Measurements from ENCODE around the gene COQ8B. TPM values are rescaled to one million over a fixed set of nuclear protein-coding genes. Genes with fewer than 3 reads are reported as not detected.
"Not testable (repeated sequence)": the region's sequence is repeated elsewhere in the genome, so short reads cannot be mapped to it uniquely, and the experiment has no call there.

COQ8B gene
- total RNA-seq, 4 donors from 2014 or later = 40.2 to 58.7 (median 44.1) TPM

- no peak for DNase-seq (ENCODE audit: low spot score in 2 of 2)
- no peak for TF ChIP-seq CTCF (IDR thresholded peaks at IDR 0.05)
- TF ChIP-seq POLR2A (IDR thresholded peaks at IDR 0.05) = no peak
- H3K4me3 ChIP-seq (ENCODE audit: low read depth, poor library complexity, severe bottlenecking) = no peak overlapping the region
- 78 to 79% methylated on average over 11 of the region's 11 CpGs for WGBS, 2 donors
- intact Hi-C loops (cut with DNase I; ENCODE audit: low total_unique reads) = no loop called here
Observed at GRCh38 chr19:40735013-40735771, 18.5 kb upstream of the COQ8B start.

GRCh38 chr19:40733149-40733548, 16.5 kb upstream of the COQ8B start:
- no peak for DNase-seq (ENCODE audit: low spot score in 2 of 2)
- intact Hi-C loops (cut with DNase I; ENCODE audit: low total_unique reads) = no loop called here
- 95 to 96% methylated on average over 13 of the region's 13 CpGs for WGBS, 2 donors
- no peak overlapping the region for H3K4me3 ChIP-seq (ENCODE audit: low read depth, poor library complexity, severe bottlenecking)
- TF ChIP-seq POLR2A (IDR thresholded peaks at IDR 0.05) (no peak), CTCF (IDR thresholded peaks at IDR 0.05) (no peak)

- H3K4me3 ChIP-seq (ENCODE audit: low read depth, poor library complexity, severe bottlenecking); intact Hi-C loops (cut with DNase I; ENCODE audit: low total_unique reads); DNase-seq (ENCODE audit: low spot score in 2 of 2): not testable (repeated sequence)
- WGBS, 2 donors = 96 to 98% methylated on average over 16 of the region's 16 CpGs
Observed at GRCh38 chr19:40732304-40732703, 15.6 kb upstream of the COQ8B start.

GRCh38 chr19:40730065-40730464, 13.4 kb upstream of the COQ8B start:
- DNase-seq (ENCODE audit: low spot score in 2 of 2); H3K4me3 ChIP-seq (ENCODE audit: low read depth, poor library complexity, severe bottlenecking); intact Hi-C loops (cut with DNase I; ENCODE audit: low total_unique reads): not testable (repeated sequence)
- WGBS, 2 donors = 81 to 89% methylated on average over 5 of the region's 5 CpGs

GRCh38 chr19:40726279-40726678, 9.6 kb upstream of the COQ8B start:
- no peak for TF ChIP-seq POLR2A (IDR thresholded peaks at IDR 0.05)
- TF ChIP-seq CTCF (IDR thresholded peaks at IDR 0.05) = no peak

GRCh38 chr19:40724855-40725254, 8.2 kb upstream of the COQ8B start:
- no peak overlapping the region for H3K4me3 ChIP-seq (ENCODE audit: low read depth, poor library complexity, severe bottlenecking)
- 94% methylated on average over 3 of the region's 3 CpGs for whole genome bisulfite sequencing, 2 donors
- no peak for DNase-seq (ENCODE audit: low spot score in 2 of 2)
- intact Hi-C loops (cut with DNase I; ENCODE audit: low total_unique reads) = no loop called here
- TF ChIP-seq POLR2A (IDR thresholded peaks at IDR 0.05) (no peak), CTCF (IDR thresholded peaks at IDR 0.05) (no peak)

More at GRCh38 chr19:40726279-40726678, 9.6 kb upstream of the COQ8B start:
- no peak overlapping the region for H3K4me3 ChIP-seq (ENCODE audit: low read depth, poor library complexity, severe bottlenecking)
- WGBS, 2 donors = 92 to 97% methylated on average over 4 of the region's 4 CpGs
- intact Hi-C loops (cut with DNase I; ENCODE audit: low total_unique reads) = no loop called here
- no peak for DNase-seq (ENCODE audit: low spot score in 2 of 2)

- WGBS, 2 donors = 95% methylated on average over 4 of the region's 4 CpGs
- DNase-seq (ENCODE audit: low spot score in 2 of 2) = no peak
- intact Hi-C loops (cut with DNase I; ENCODE audit: low total_unique reads) = no loop called here
- TF ChIP-seq POLR2A (IDR thresholded peaks at IDR 0.05) = no peak
- TF ChIP-seq CTCF (IDR thresholded peaks at IDR 0.05) = no peak
- H3K4me3 ChIP-seq (ENCODE audit: low read depth, poor library complexity, severe bottlenecking) = no peak overlapping the region
Observed at GRCh38 chr19:40724315-40724714, 7.6 kb upstream of the COQ8B start.

Data from lower leg skin (tissue), 4 donors.